ENCODE results near the gene MMP23B.

DNA sequence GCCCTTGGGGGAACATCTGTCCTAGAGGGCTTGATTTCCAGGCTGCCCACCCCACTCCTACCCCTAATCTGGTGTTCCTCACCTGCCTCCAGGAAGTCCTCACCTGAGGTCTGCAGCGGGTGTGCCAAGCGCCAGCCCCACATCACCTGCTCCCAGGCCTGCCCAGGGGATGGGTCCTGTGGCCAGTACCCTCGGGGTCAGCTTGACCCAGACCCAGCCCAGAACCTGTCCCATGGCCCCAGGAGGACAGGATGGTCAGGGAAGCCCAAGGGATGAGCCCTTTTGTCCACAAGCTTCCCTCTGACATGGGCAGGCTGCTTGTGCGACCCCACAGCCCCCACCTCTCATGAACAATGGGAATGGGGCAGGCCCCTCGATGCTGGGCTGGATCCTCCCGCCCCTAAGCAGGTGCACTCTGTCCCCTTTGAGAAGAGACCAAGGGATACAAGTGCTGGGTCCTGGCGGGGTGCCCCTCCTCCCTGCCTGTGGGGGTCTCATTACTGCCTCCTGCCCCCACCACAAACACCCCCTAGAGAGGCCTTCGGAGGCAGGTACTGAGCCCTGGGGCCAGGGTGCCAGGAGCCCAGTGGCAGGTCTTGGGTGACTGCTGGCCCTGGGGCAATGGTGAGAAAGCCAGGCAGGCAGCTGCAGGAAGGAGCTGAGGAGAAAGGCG, 13.4 kb upstream of the MMP23B start:
- TF ChIP-seq NRF1 (IDR thresholded peaks at IDR 0.05; ENCODE audit: low read depth, low read length) (no peak), CREB1 (IDR thresholded peaks at IDR 0.05) (no peak), TAF1 (IDR thresholded peaks at IDR 0.05; ENCODE audit: low read depth, low read length) (no peak), KDM1A (IDR thresholded peaks at IDR 0.05; ENCODE audit: borderline replicate concordance, low read length) (no peak)
- TF ChIP-seq, protein P1, sequence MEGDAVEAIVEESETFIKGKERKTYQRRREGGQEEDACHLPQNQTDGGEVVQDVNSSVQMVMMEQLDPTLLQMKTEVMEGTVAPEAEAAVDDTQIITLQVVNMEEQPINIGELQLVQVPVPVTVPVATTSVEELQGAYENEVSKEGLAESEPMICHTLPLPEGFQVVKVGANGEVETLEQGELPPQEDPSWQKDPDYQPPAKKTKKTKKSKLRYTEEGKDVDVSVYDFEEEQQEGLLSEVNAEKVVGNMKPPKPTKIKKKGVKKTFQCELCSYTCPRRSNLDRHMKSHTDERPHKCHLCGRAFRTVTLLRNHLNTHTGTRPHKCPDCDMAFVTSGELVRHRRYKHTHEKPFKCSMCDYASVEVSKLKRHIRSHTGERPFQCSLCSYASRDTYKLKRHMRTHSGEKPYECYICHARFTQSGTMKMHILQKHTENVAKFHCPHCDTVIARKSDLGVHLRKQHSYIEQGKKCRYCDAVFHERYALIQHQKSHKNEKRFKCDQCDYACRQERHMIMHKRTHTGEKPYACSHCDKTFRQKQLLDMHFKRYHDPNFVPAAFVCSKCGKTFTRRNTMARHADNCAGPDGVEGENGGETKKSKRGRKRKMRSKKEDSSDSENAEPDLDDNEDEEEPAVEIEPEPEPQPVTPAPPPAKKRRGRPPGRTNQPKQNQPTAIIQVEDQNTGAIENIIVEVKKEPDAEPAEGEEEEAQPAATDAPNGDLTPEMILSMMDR (IDR thresholded peaks at IDR 0.05; ENCODE audit: control extremely low read depth in 1 of 3, insufficient read depth in 1 of 3, low read depth in 1 of 3, low read length in 3 of 3): no peak
